Measurements from ENCODE around the gene CLEC6A.
A peak's percentile ranks its signal among the peaks of the same experiment; 100 is the strongest.
"Not testable (repeated sequence)": the region's sequence is repeated elsewhere in the genome, so short reads cannot be mapped to it uniquely, and the experiment has no call there.

CLEC6A gene

DNA sequence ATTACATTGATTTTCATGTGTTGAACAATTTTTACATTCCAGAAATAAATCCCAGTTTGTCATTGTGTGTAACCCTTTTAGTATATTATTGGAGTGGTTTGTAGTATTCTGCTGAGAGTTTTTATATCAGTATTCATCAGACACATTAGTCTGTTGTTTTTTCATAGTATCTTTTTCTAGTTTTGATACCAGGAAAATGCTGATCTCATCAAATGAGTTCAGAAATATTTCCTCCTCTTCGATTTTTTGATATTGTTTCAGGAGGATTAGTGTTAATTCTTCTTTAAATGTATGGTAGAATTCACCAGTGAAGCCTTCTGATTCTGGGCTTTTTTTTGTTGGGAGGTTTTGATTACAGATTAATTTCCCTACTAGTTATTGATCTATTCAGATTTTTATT is 15.3 kb downstream of the CLEC6A start:
- no peak for DNase-seq (ENCODE audit: low read depth)
- no peak overlapping the region for H3K4me3 ChIP-seq (ENCODE audit: low read depth, low read length)
- TF ChIP-seq, protein P1, sequence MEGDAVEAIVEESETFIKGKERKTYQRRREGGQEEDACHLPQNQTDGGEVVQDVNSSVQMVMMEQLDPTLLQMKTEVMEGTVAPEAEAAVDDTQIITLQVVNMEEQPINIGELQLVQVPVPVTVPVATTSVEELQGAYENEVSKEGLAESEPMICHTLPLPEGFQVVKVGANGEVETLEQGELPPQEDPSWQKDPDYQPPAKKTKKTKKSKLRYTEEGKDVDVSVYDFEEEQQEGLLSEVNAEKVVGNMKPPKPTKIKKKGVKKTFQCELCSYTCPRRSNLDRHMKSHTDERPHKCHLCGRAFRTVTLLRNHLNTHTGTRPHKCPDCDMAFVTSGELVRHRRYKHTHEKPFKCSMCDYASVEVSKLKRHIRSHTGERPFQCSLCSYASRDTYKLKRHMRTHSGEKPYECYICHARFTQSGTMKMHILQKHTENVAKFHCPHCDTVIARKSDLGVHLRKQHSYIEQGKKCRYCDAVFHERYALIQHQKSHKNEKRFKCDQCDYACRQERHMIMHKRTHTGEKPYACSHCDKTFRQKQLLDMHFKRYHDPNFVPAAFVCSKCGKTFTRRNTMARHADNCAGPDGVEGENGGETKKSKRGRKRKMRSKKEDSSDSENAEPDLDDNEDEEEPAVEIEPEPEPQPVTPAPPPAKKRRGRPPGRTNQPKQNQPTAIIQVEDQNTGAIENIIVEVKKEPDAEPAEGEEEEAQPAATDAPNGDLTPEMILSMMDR (IDR thresholded peaks at IDR 0.05; ENCODE audit: low read depth, low read length, missing control alignments) = no peak

DNA sequence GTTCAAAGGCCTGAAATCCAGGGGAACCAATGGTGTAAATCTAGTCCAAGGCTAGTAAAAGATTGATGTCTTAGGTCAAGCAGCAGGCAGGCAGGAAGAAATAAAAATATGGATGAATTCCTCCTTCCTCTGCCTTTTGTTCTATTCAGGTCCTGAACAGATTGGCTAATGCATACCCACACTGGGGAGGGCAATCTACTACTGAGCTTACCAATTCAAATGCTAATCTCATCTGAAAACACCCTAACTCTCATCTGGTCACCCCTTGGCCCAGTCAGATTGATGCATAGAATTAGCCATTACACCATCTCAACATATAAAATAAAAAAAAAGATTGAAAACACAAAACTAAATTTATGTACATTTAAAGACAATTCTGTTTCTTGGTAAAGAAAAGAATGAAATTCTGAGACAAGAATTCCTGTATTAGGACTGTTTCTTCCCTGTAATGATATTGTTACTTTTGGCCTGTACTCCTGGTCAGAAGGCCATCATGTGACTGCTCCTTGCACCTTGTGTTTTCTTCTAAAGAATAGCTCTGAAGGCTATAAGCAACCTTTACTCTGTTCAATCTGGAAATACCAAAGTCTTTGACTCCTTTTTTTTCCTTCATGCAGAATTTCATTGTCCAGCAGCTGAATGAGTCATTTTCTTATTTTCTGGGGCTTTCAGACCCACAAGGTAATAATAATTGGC is 19.9 kb downstream of the CLEC6A start:
- no peak for DNase-seq (ENCODE audit: low read depth)
- TF ChIP-seq, protein P1 (IDR thresholded peaks at IDR 0.05; ENCODE audit: low read depth, low read length, missing control alignments) = no peak
- no peak overlapping the region for H3K4me3 ChIP-seq (ENCODE audit: low read depth, low read length)

DNA sequence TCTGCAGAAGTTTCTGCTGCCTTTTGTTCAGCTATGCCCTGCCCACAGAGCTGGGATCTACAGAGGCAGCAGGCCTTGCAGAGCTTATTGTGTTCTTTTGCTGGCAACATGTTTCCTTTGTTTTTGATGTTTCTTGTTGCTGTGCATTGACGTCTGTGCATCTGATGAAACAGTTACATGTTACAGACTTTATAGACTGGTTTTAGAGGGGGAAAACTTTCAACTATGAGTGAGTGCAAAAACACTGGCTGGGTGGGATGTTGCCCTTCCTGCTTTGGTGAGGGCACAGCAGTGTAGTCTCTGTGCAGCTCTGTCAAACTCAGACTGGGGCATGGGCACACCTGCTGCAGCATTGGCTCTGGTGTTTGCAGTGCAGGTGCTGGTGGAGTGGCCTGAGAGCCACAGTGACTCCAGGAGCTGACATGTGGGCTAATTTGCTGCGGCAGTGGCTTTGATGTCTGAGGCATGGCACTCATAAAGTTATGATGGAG is 26.9 kb downstream of the CLEC6A start:
- H3K4me3 ChIP-seq (ENCODE audit: low read depth, low read length) = no peak overlapping the region
- no peak for DNase-seq (ENCODE audit: low read depth)
- TF ChIP-seq, protein P1 (IDR thresholded peaks at IDR 0.05; ENCODE audit: low read depth, low read length, missing control alignments) = no peak

DNA sequence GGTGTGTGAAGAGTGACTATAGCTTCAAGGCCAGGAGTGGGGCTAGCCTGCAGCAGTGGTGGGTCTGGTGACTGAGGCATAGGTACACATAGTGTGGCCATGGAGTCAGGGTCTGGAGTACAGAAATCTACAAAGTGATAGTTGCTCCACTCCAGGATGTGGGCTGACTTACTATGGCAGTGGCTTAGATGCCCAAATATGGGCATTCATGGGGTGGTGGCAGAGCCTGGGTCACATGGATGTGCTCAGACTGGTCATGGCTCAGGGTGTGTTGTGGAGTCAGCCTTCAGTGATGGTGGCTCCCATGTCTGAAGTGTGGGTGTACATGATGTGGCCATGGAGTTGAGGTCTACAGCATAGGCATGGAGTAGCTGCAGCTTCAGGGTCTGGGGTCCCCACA is 27.3 kb downstream of the CLEC6A start:
- no peak overlapping the region for H3K4me3 ChIP-seq (ENCODE audit: low read depth, low read length)

DNA sequence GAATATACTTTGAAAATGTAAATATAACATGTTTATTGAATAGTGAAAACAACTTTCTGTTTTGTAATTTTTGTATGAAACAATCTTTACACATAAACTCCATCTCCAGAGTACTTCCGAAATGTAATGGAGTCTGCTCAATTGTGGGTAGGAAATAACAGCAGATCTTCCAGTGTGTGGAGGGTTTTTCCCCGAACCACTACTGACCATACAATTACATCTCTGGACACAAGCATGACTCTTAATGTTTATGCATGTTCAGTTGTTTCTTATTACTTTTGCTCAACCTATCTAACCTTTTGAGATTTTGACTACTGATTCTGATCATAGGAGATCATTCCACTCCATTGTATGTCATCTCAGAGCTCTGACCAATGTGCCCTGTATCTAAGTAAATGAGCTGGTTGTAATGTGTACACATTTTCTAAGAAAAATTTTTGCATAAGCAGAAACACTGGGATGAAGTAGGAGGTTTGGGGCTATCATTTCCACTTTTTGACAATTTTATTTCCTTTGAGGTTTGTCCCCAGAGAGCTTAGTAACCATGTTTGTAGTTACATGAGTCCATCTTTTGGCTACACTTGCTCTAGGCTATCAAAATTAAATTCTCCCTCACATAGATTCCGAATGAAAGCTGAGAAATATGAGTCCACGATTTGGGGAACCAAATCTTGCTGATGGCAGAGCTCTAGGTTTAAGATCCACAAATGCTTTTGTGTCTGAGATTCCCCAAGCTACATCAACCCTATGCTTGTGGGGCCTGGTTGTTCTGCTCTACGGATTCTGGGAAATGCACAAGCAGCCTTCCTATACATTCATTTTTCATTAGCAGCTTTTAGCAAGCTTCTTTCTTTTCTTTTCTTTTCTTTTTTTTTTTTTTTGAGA is 36.1 kb downstream of the CLEC6A start:
- no peak overlapping the region for H3K4me3 ChIP-seq (ENCODE audit: low read depth, low read length)
- no peak for DNase-seq (ENCODE audit: low read depth)
- TF ChIP-seq, protein P1 (IDR thresholded peaks at IDR 0.05; ENCODE audit: low read depth, low read length, missing control alignments) = no peak

More for the DNA sequence above, 27.3 kb downstream of the CLEC6A start:
- no peak for DNase-seq (ENCODE audit: low read depth)
- TF ChIP-seq, protein P1 (IDR thresholded peaks at IDR 0.05; ENCODE audit: low read depth, low read length, missing control alignments) = no peak

DNA sequence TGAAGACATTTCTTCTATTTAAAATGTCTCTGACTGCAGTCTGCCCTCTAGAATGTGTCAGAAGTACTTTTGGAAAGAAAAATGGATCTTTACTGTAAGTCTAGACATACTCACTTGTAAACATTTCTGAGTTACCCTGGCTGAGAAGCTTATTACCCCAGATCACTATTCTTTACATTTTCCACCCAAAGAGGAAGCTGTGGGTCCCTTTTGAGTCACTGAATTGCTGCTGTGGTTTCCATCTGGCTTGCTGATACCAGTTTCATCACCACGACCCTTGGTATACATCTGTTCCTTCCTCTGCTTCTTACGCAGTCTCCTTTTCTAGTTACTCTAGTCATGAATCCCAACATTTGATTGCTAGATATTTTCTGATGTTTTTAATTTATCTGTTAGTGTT is 37.3 kb downstream of the CLEC6A start:
- TF ChIP-seq, protein P1 (IDR thresholded peaks at IDR 0.05; ENCODE audit: low read depth, low read length, missing control alignments) = no peak
- peak; percentile 75 for DNase-seq (ENCODE audit: low read depth)
- no peak overlapping the region for H3K4me3 ChIP-seq (ENCODE audit: low read depth, low read length)

DNA sequence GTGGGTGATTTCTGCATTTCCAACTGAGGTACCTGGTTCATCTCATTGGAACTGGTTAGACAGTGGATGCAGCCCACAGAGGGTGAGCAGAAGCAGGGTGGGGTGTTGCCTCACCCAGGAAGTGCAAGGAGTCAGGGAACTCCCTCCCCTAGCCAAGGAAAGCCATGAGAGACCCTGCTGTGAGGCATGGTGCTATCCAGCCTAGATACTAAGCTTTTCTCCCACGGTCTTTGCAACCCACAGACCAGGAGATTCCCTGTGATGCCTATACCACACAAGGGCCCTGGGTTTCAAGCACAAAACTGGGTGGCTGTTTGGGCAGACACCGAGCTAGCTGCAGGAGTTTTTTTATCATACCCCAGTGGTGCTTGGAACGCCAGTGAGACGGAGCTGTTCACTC is 39.9 kb downstream of the CLEC6A start:
- not testable (repeated sequence) for H3K4me3 ChIP-seq (ENCODE audit: low read depth, low read length)

DNA sequence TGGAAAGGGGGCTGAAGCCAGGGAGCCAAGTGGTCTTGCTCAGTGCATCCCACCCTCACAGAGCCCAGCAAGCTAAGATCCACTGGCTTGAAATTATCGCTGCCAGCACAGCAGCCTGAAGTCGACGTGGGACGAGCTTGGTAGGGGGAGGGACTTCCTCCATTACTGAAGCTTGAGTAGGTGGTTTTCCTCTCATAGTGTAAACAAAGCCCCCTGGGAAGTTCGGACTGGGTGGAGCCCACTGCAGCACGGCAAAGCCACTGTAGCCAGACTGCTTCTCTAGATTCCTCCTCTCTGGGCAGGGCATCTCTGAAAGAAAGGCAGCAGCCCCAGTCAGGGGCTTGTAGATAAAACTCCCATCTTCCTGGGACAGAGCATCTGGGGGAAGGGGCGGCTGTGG is 40.3 kb downstream of the CLEC6A start:
- not testable (repeated sequence) for H3K4me3 ChIP-seq (ENCODE audit: low read depth, low read length); DNase-seq (ENCODE audit: low read depth)

More for the DNA sequence above, 39.9 kb downstream of the CLEC6A start:
- not testable (repeated sequence) for DNase-seq (ENCODE audit: low read depth)
